GM12864 (cell line): ENCODE measurements around the gene SLC39A9.

Experiments
- DNase-seq: peaks from one replicate; pipeline ENCODE4 v3.0.0-alpha.2; 2011; ENCODE audit warnings: low read depth
- H3K4me3 ChIP-seq: 2 replicates; pipeline ENCODE4 v1.5.1; 2011; ENCODE audit warnings: mild to moderate bottlenecking, low read depth, low read length, control low read depth
- CTCF ChIP-seq: IDR thresholded peaks from 2 replicates; pipeline ENCODE4 v1.5.1; 2011; ENCODE audit warnings: low read depth, mild to moderate bottlenecking, moderate library complexity, low read length, control low read depth, inconsistent platforms; ENCODE audit errors: missing control alignments

The SLC39A9 gene

GRCh38 chr14:69451941-69452340 lies 53.4 kb downstream of the SLC39A9 start:
- TF ChIP-seq CTCF, result no peak
- H3K4me3 ChIP-seq, result no peak overlapping the region
- DNase-seq, result no peak

GRCh38 chr14:69458350-69458749 lies 59.9 kb downstream of the SLC39A9 start:
- no peak overlapping the region for H3K4me3 ChIP-seq
- DNase-seq, result no peak
- no peak for TF ChIP-seq CTCF

- no peak for TF ChIP-seq CTCF
- H3K4me3 ChIP-seq, result no peak overlapping the region
- no peak for DNase-seq
These were observed 60.6 kb downstream of the SLC39A9 start for GRCh38 chr14:69459122-69459521.

GRCh38 chr14:69460093-69460701 lies 61.7 kb downstream of the SLC39A9 start:
- peak; percentile 68 for TF ChIP-seq CTCF
- peak; percentile 35 for DNase-seq
- H3K4me3 ChIP-seq, result no peak overlapping the region

GRCh38 chr14:69464379-69464778 lies 65.9 kb downstream of the SLC39A9 start:
- TF ChIP-seq CTCF, result no peak
- no peak for DNase-seq
- no peak overlapping the region for H3K4me3 ChIP-seq

- TF ChIP-seq CTCF, result no peak
- no peak for DNase-seq
- no peak overlapping the region for H3K4me3 ChIP-seq
These were observed 66.3 kb downstream of the SLC39A9 start for GRCh38 chr14:69464829-69465228.

- H3K4me3 ChIP-seq, result no peak overlapping the region
- no peak for TF ChIP-seq CTCF
- DNase-seq, result no peak
These were observed 70.5 kb downstream of the SLC39A9 start for GRCh38 chr14:69468949-69469348.
